ENCODE data around the gene TEK.

The TEK gene

DNA sequence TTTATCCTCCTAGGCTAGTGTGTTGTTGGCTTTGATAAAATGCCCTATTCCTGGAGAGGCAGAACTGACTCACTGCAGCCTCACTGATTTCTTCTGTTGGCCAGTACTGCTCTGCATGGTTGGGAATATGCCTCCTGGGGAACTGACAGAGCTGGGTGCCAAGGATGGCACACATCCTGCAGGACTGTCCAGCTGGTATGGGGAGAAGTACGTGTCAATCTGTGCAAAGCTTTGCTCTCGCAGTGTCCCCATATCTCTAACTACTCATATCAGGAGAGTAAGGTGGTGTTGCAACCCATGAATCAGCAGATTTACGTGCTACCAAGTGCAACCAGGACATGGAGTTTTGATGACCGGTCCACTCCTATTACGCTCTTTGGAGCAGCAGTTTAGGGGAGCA lies 74.7 kb downstream of the TEK start:
- DNase-seq (ENCODE audit: low read depth), result no peak
- no peak for TF ChIP-seq CTCF (IDR thresholded peaks at IDR 0.05; ENCODE audit: low read depth, low read length, missing control alignments)
- H3K4me3 ChIP-seq (ENCODE audit: low read depth, low read length), result no peak overlapping the region

DNA sequence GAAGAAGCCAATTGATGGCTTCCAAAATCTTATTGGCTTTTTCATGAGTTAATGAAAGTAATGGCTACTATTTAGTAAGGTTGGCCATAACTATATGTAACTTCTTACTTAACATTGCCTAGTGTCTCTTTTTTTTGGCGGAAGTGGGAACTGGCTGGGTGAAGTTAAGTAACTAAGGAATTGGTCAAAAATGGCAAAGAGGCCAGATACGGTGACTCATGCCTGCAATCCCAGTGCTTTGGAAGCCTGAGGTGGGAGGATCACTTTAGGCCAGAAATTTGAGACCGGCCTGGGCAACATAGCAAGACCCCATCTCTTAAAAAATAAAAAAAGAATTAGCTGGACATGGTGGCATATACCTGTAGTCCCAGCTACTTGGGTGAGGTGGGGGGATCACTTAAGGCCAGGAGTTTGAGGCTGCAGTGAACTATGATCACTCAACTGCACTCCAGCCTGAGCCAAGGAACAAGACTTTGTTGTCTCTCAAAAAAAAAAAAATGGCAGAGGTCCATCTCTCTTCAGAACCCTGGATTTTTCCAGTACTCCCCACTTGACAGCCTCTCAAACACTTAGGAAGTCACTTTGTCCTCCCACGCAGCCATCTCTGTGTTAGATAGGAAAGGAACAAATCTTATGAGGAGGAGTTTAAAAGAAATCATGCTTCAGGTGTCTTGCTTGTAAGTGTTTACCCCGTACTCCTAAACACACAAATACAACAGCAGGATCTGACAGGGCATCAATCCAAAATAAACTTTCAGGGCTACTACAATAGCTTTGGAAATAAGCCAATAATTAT lies 75.7 kb downstream of the TEK start:
- TF ChIP-seq CTCF (IDR thresholded peaks at IDR 0.05; ENCODE audit: low read depth, low read length, missing control alignments), result no peak
- H3K4me3 ChIP-seq (ENCODE audit: low read depth, low read length), result no peak overlapping the region
- DNase-seq (ENCODE audit: low read depth), result no peak

- DNase-seq (ENCODE audit: low read depth), result no peak
- H3K4me3 ChIP-seq (ENCODE audit: low read depth, low read length), result no peak overlapping the region
- TF ChIP-seq CTCF (IDR thresholded peaks at IDR 0.05; ENCODE audit: low read depth, low read length, missing control alignments), result no peak
These were observed 79.4 kb downstream of the TEK start for GRCh38 chr9:27188426-27188825.

GRCh38 chr9:27189426-27189825 lies 80.4 kb downstream of the TEK start:
- no peak overlapping the region for H3K4me3 ChIP-seq (ENCODE audit: low read depth, low read length)
- TF ChIP-seq CTCF (IDR thresholded peaks at IDR 0.05; ENCODE audit: low read depth, low read length, missing control alignments), result no peak
- no peak for DNase-seq (ENCODE audit: low read depth)

DNA sequence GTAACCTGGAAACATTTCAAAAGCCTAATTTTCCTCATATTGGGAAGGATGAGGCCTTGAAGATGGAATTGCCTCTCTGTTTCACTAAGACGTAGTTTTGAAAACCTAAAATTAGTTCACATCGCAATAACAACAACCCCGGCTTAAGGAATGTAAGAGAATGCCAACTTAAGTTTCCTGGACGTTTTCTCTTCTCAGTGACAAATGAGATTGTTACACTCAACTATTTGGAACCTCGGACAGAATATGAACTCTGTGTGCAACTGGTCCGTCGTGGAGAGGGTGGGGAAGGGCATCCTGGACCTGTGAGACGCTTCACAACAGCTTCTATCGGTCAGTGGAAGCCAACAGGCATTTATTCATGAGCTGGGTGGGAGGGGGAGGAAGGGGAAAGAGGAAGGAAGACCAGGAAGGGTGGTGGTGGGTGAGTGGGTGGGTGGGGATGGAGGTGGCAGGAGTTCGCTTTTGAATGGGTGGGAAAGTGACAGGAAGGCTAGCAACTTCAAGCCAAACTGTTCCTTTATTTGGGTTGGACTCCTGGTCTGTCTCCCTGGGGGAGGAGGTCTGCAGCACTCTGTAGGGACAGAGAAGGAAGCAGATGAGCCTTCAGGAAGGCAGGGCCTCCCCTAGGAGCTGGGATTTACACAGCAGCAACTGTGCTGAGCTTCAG lies 83.4 kb downstream of the TEK start:
- DNase-seq (ENCODE audit: low read depth), result no peak

GRCh38 chr9:27193886-27194285 lies 84.9 kb downstream of the TEK start:
- TF ChIP-seq CTCF (IDR thresholded peaks at IDR 0.05; ENCODE audit: low read depth, low read length, missing control alignments), result no peak
- H3K4me3 ChIP-seq (ENCODE audit: low read depth, low read length), result no peak overlapping the region
- DNase-seq (ENCODE audit: low read depth), result no peak

More for the DNA sequence above, 83.4 kb downstream of the TEK start:
- no peak for TF ChIP-seq CTCF (IDR thresholded peaks at IDR 0.05; ENCODE audit: low read depth, low read length, missing control alignments)
- H3K4me3 ChIP-seq (ENCODE audit: low read depth, low read length), result no peak overlapping the region

Measured in GM12864 (cell line).